Suprapubic skin (tissue), 4 donors: Measurements from ENCODE around the gene SLC44A1. TPM values are rescaled to one million over a fixed set of nuclear protein-coding genes. Genes with fewer than 3 reads are reported as not detected.

Experiments used
- DNase-seq, 2 donors: peaks; one replicate each; pipeline ENCODE4 v3.0.0-alpha.2; 2019; ENCODE audit warnings: low spot score in 2 of 2
- H3K27ac ChIP-seq: fragments of 200-600 bp; sonication (generic); one replicate; pipeline ENCODE4 v1.5.1; 2019
- H3K27me3 ChIP-seq: fragments of 200-600 bp; sonication (generic); one replicate; pipeline ENCODE4 v1.5.1; 2019
- H3K36me3 ChIP-seq: fragments of 200-600 bp; sonication (generic); one replicate; pipeline ENCODE4 v1.5.1; 2019
- H3K4me1 ChIP-seq: fragments of 200-600 bp; sonication (generic); one replicate; pipeline ENCODE4 v1.5.1; 2019
- H3K4me3 ChIP-seq: fragments of 200-600 bp; sonication (generic); one replicate; pipeline ENCODE4 v1.5.1; 2019; ENCODE audit warnings: mild to moderate bottlenecking
- H3K9me3 ChIP-seq: fragments of 200-600 bp; sonication (generic); one replicate; pipeline ENCODE4 v1.5.1; 2019
- CTCF ChIP-seq, 2 donors: fragments of 200-600 bp in 1 of 2; fragments of 450-650 bp in 1 of 2; sonication (generic) in 1 of 2; IDR thresholded peaks; one replicate each; pipeline ENCODE4 v1.5.1; 2016 to 2019; ENCODE audit warnings: antibody characterized with exemption in 2 of 2, mild to moderate bottlenecking in 1 of 2, moderate library complexity in 1 of 2
- EP300 ChIP-seq: sonication (generic); formaldehyde crosslinking; IDR thresholded peaks from one replicate; pipeline ENCODE4 v1.6.1; 2017; ENCODE audit warnings: antibody characterized with exemption
- POLR2A ChIP-seq, 2 donors: fragments of 450-650 bp; IDR thresholded peaks; one replicate each; pipeline ENCODE4 v1.6.1; 2017; ENCODE audit warnings: antibody characterized with exemption in 2 of 2, mild to moderate bottlenecking in 2 of 2, moderate library complexity in 2 of 2
- POLR2AphosphoS5 ChIP-seq, 3 donors: sonication (generic); formaldehyde crosslinking; IDR thresholded peaks; one replicate each; pipeline ENCODE4 v1.6.1; 2017; ENCODE audit warnings: antibody characterized with exemption in 3 of 3
- WGBS: methylation state at CpG from one replicate; pipeline ENCODE4 v1.1.5; 2018; 5-methylcytosine and 5-hydroxymethylcytosine counted together
- total RNA-seq, 4 donors: library from RNA; depleted of rRNA; stranded (reverse); fragments of >200 nt; gene quantifications; one replicate each; pipeline ENCODE4 v1.1.0, GENCODE V29; 2016

Gene SLC44A1
- total RNA-seq, 4 donors from 2014 or later: 36.2 to 79.0 (median 57.2) TPM

- no peak overlapping the region for H3K4me3 ChIP-seq
- no peaks in the 10 kb centered on the region for H3K36me3 ChIP-seq
- no peaks in the 10 kb centered on the region for H3K4me1 ChIP-seq
- 55% methylated on average over 3 of the region's 3 CpGs for WGBS
- H3K27me3 ChIP-seq: no peaks in the 10 kb centered on the region
- H3K27ac ChIP-seq: no peak overlapping the region
- DNase-seq: no peak
- H3K9me3 ChIP-seq: no peaks in the 10 kb centered on the region
- no peak for TF ChIP-seq POLR2AphosphoS5 (IDR thresholded peaks at IDR 0.05)
- TF ChIP-seq EP300: no peak
- no peak for TF ChIP-seq POLR2A (IDR thresholded peaks at IDR 0.05)
- no peak for TF ChIP-seq CTCF (IDR thresholded peaks at IDR 0.05)
These were observed 157.2 kb downstream of the SLC44A1 start for GRCh38 chr9:105401651-105402050.

GRCh38 chr9:105403552-105404248 is 159.2 kb downstream of the SLC44A1 start:
- no peaks in the 10 kb centered on the region for H3K9me3 ChIP-seq
- no peaks in the 10 kb centered on the region for H3K36me3 ChIP-seq
- DNase-seq: no peak
- no peak overlapping the region for H3K27ac ChIP-seq
- no peak for TF ChIP-seq POLR2AphosphoS5 (IDR thresholded peaks at IDR 0.05)
- no peak for TF ChIP-seq CTCF (IDR thresholded peaks at IDR 0.05)
- TF ChIP-seq POLR2A (IDR thresholded peaks at IDR 0.05): no peak
- no peak for TF ChIP-seq EP300
- no peak overlapping the region for H3K4me3 ChIP-seq
- H3K27me3 ChIP-seq: no peaks in the 10 kb centered on the region
- no peaks in the 10 kb centered on the region for H3K4me1 ChIP-seq
- WGBS: 81% methylated on average over 6 of the region's 6 CpGs

GRCh38 chr9:105405514-105406131 is 161.2 kb downstream of the SLC44A1 start:
- no peak overlapping the region for H3K27ac ChIP-seq
- WGBS: 66% methylated on average over 6 of the region's 6 CpGs
- no peak for TF ChIP-seq EP300

GRCh38 chr9:105406369-105406768 is 161.9 kb downstream of the SLC44A1 start:
- Histone ChIP-seq H3K4me1 (no peaks in the 10 kb centered on the region), H3K4me3 (no peak overlapping the region), H3K9me3 (peaks cover 6% of the 10 kb centered on the region), H3K27ac (no peak overlapping the region), H3K36me3 (no peaks in the 10 kb centered on the region), H3K27me3 (no peaks in the 10 kb centered on the region)
- WGBS: 95% methylated on average over 6 of the region's 6 CpGs
- no peak for TF ChIP-seq CTCF (IDR thresholded peaks at IDR 0.05)
- no peak for TF ChIP-seq POLR2A (IDR thresholded peaks at IDR 0.05)
- no peak for TF ChIP-seq POLR2AphosphoS5 (IDR thresholded peaks at IDR 0.05)
- TF ChIP-seq EP300: no peak
- no peak for DNase-seq

More at GRCh38 chr9:105405514-105406131, 161.2 kb downstream of the SLC44A1 start:
- DNase-seq: no peak
- Histone ChIP-seq H3K9me3 (no peaks in the 10 kb centered on the region), H3K4me1 (no peaks in the 10 kb centered on the region), H3K27me3 (no peaks in the 10 kb centered on the region), H3K4me3 (no peak overlapping the region), H3K36me3 (no peaks in the 10 kb centered on the region)

- no peak overlapping the region for H3K4me3 ChIP-seq
- peaks cover 9% of the 10 kb centered on the region for H3K4me1 ChIP-seq
- 29% methylated on average over 2 of the region's 2 CpGs for WGBS
- no peak for DNase-seq
- no peak overlapping the region for H3K27ac ChIP-seq
- H3K27me3 ChIP-seq: no peaks in the 10 kb centered on the region
- H3K36me3 ChIP-seq: no peaks in the 10 kb centered on the region
- TF ChIP-seq CTCF (IDR thresholded peaks at IDR 0.05) (no peak), POLR2A (IDR thresholded peaks at IDR 0.05) (no peak), POLR2AphosphoS5 (IDR thresholded peaks at IDR 0.05) (no peak), EP300 (no peak)
- peaks cover 10% of the 10 kb centered on the region for H3K9me3 ChIP-seq
These were observed 169.1 kb downstream of the SLC44A1 start for GRCh38 chr9:105413525-105413924.
